HG03378 (cell line): ENCODE results near the gene FRK.
A peak's percentile ranks its signal among the peaks of the same experiment; 100 is the strongest.
"Not testable (repeated sequence)": the region's sequence is repeated elsewhere in the genome, so short reads cannot be mapped to it uniquely, and the experiment has no call there.

Source experiments
- ATAC-seq: cut with Tn5 transposase; IDR thresholded peaks from one replicate; pipeline ENCODE4 v1.9.1; 2021; ENCODE audit warnings: mild to moderate bottlenecking, moderate library complexity; ENCODE audit not compliant: unreplicated experiment

Gene FRK

GRCh38 chr6:116010386-116010785, 50.3 kb downstream of the FRK start:
- no peak for ATAC-seq

DNA sequence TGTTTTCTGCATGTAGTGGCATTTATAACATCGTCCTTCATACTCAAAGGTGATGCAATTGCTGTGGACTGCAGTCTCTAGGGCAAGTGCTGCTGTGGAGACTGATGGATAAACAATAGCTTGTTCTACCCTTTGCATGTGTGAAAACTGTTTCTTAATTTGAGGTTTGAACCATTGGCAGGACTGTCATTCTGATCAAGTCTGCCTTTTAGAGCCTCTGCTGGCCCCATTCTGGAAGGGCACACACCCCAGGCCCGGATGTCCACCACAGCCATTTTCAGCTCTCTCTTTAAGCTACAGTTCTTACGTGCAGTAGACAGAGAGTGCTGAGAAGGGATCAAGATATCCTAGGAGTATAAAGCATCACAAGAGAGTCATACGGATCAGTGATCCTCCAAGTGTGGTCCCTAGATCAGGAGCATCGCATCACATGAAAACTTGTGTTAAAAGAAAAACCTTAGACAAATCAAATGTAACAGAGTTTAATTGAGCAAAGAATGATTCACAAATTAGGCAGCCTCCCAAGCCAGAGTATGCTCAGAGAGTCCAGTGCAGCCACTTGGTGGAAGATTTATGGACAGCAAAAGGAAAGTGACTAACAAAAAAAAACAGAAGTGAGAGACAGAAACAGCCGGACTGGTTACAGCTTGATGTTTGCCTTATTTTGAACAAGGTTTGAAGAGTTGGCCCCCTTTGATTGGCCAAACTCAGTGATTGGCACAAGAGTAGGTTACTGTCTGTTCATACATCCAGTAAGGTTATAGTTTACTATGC, 52.0 kb downstream of the FRK start:
- ATAC-seq, result peak; percentile 62

GRCh38 chr6:116004841-116005815, 55.6 kb downstream of the FRK start:
- no peak for ATAC-seq

GRCh38 chr6:116003668-116004067, 57.0 kb downstream of the FRK start:
- peak; percentile 79 for ATAC-seq

DNA sequence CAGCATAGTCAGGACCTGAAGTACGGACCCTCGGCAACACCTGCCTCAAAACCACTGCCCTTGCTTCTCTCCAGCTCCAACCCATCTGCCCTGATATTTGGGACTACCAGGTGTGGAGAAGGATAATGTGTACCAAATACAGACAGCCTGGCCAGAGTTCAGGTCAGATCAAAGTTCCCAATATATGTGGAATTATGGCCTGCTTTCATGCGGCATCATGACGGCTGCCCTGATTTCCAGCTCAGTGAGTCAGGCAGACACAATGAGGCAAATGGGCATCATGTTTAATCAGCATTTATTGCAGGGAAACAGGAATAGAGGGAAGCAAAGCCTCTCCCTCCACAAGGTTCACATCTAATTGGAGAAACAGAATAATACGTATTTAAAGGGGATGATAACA, 57.9 kb downstream of the FRK start:
- ATAC-seq, result no peak

- ATAC-seq, result no peak
These were observed 61.5 kb downstream of the FRK start for GRCh38 chr6:115999235-115999634.

DNA sequence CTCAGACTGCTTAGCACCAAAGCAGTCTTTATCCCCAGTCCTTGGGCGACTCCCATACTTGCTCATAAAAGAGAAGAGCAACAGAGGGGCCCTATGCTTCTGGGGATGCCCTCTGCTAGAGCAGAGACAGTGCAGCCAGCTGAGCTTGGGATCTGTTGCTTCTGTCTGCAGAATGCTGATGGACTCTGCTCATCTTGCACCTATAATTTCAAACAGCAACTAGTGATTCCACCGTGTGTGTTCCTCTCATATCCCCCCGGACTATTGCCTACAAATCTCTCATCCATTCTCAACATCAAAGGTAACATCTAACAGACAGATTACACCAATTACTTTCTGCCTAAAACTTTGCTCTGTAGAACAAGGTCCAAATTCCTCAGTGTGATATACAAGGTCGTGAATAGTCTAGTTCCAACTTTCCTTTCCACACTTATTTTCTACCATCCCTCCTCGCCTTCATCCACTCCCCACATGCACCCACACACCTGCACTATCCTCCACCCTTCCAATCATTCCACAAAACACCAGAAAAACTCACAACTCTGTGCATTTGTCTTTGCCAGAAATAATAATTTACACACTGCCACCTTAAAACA, 62.6 kb downstream of the FRK start:
- ATAC-seq, result no peak

- ATAC-seq, result no peak
These were observed 74.7 kb downstream of the FRK start for GRCh38 chr6:115986026-115986425.

DNA sequence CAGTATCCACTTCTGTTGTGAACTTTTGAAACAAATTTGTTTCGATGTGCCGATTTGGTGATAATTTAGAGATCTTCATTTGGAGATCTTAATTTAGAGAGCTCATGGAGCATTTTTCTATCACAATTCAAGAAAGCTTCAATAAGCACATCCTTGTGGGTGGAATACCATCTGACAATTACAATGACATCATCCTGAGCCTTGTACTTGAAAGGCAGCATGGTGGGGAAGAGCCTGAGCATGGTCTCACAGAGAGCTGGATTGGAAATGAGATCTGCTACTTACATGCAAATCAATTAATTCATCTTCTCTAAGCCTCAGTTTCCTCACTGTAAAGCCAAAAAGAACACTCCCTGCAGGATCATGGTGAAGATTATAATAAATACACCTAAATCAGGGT, 75.9 kb downstream of the FRK start:
- no peak for ATAC-seq

DNA sequence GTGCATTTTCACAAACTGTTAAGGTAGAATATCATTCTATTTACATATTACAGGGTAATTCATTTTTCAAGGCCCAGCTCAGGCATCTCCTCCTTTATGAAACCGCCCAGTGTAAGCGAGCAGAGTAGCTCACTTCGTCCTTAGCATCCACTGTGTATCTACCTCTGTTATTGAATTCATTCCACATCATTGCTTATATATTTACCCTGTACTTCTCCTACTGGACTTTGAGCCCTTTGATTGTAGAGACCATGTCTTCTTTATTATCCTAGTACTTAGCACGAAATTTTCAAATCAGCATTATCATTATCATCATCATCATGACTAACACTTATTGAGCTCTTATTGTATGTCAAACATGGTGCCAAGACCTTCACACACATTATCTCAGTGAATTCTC, 76.7 kb downstream of the FRK start:
- ATAC-seq, result no peak

DNA sequence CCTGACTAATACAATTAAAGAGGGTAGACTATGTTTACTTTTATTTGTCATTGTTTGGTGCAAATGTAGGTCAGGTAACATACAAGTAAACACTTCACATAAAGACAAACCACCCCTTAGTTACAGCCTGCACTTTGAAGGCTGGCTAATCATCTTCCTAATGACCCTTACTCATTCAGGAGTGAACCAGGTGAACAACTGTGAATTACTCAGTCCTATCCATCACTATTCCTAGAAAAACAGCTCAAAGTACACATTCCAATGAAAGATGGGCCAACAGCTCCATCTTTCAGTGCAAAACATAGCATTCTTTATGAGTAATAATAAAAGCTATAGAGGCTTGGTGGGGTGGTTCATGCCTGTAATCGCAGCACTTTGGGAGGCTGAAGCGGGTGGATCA, 78.2 kb downstream of the FRK start:
- no peak for ATAC-seq

- ATAC-seq, result no peak
These were observed 83.5 kb downstream of the FRK start for GRCh38 chr6:115977220-115977619.

DNA sequence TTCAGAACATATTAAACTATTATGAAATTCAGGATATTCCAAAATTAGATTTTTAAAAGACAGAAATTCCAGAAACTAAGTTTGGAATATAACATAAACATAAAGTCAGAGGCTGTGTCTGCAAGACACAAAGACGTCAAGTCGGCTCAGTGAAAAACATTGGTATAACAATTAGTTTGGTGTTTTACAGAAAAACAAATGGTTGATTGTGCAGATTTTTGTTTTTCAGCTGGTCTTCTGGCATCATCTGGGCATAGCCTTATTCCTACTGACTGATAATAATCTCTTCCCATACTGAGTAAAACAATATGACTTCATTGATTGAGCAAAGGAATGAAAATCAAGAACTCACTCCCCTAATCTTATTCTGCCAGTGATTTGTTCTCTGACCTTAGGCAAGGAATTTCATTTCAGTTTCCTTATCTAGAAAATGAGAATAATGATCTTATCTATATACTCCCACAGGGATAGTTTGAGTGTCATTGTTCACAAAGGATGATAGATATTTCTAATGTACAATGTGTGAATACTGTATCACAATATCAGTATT, 84.3 kb downstream of the FRK start:
- no peak for ATAC-seq

DNA sequence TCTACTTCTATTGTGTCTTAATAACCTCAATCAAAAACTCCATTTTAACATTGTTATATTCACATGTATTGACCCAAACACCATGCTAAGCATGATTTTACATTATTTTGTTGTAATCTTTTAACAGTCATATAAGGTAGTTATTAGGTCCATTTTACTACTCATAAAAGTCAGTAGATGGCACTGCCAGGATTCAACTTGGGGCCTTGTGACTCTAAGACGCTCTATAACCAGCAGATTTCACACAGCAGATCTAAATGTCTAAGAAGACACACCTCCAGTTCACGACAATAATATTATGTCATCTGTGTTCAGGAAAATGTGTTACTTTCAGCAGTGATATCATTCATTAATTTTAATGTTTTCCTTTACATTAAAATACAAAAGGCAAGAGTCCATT, 88.0 kb downstream of the FRK start:
- no peak for ATAC-seq

DNA sequence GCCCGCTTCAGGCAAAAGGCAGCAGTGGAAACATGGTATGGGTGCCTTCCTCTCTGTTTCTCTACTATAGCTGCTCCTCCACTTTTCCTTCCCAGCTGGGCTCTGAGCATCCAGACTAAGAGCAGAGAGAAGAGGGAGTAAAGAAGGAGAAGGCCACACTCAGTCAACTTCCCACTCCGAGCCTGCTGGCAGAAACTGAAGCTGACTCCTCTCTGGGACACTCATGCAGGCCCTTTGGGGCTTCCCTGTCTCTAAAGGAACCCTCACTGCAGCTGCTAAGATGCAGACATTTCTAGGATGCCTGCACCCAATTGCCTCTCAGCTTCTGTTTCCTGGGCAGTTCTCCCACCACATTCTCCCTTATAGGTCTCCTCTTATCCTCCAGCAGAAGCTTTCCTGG, 88.9 kb downstream of the FRK start:
- ATAC-seq, result no peak

DNA sequence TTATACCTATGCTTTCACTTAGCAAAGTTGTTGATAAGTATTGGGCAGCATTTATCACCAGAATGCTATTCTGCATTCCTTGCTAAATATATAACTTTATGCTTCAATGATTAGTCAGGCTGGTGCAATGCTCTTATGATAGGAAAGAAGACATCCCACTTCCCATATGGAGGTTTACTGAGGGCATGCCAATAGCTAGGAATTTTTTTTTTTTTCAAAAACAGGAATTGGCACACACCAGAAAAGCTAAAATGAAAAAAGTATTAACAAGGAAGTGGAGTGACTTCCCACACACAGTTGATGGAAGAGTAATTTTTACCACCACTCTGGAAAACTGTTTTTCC, 90.8 kb downstream of the FRK start:
- no peak for ATAC-seq

DNA sequence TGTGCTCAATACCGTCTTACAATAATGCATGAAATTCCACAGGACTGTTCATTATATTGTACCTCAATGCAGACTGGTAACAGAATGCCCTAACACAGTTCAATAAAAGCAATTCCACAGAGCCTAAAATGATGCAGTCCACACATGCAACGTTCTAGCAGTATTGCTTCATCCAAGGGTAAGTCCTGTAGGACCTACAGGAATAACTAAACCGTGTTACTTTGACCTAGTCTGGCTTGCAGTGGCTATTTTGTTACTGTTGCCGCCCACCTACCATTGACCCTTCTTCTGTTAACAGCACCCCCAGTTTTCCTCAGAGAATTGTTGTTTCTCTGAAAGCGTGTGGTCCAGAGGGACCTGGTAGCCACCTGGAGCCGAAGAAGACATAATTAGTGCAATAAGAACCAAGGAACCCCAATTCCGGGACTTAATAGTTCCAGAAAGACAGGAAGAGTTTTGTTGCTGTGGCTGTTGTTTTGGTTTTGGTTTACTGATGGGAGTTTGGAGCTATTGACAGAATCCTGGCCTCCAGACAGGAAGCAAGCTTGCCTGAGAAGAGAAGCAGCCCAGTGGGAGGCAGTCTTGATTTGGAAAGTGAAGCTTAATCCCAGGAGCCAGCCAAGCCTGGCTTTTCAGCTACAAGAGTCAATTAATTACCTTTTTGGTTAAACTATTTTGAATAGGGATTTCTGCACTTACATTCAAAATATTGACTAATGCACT, 91.3 kb downstream of the FRK start:
- ATAC-seq, result no peak

DNA sequence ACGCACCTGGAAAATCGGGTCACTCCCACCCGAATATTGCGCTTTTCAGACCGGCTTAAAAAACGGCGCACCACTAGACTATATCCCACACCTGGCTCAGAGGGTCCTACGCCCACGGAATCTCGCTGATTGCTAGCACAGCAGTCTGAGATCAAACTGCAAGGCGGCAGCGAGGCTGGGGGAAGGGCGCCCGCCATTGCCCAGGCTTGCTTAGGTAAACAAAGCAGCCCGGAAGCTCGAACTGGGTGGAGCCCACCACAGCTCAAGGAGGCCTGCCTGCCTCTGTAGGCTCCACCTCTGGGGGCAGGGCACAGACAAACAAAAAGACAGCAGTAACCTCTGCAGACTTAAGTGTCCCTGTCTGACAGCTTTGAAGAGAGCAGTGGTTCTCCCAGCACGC, 100.4 kb downstream of the FRK start:
- not testable (repeated sequence) for ATAC-seq

- ATAC-seq, result no peak
These were observed 101.7 kb downstream of the FRK start for GRCh38 chr6:115958958-115959357.

DNA sequence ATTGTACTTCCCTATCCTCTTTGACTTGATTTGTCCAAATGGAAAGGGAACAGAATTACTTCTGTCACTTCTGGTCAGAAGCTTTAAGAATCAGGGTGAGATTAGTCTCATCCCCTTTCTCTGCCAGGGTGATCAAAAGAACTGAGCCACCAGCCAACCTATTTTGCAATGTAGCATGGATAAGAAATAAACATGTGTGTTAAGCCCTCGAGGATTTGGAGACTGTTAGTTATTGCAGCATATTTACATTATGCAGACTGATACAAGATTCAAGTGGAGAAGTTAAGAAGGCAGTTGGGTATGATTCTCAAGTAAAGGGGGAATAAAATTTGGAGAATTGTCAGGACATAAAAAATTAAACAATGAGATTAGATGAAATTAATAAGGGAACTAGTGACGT, 106.0 kb downstream of the FRK start:
- ATAC-seq, result no peak

- no peak for ATAC-seq
These were observed 111.9 kb downstream of the FRK start for GRCh38 chr6:115948751-115949150.
